A549 (cell line): ENCODE data around the gene PIR. TPM values are rescaled to one million over a fixed set of nuclear protein-coding genes. Genes with fewer than 3 reads are reported as not detected.

Experiments
- ATAC-seq, 2 experiments: fragments of 200-7000 bp in 1 of 2; fragments of >200 bp in 1 of 2; cut with Nextera tagmentation in 1 of 2; cut with Tn5 transposase in 1 of 2; 3 replicates each; pipeline versions ENCODE4 v1.8.0 to v1.9.1; 2018 to 2020; ENCODE audit warnings: mild to moderate bottlenecking in 1 of 2, moderate library complexity in 1 of 2
- CTCF ChIA-PET: fragments of 300-600 bp; sonication (Branson Sonifier 250); formaldehyde crosslinking; extraction: SDS; loops from one replicate; lab custom pipeline; 2021; ENCODE audit warnings: antibody characterized with exemption, inconsistent platforms; lab: Yijun Ruan, JAX
- POLR2A ChIA-PET: fragments of 350-600 bp; formaldehyde crosslinking; extraction: SDS; loops from one replicate; lab custom pipeline; 2021; ENCODE audit warnings: antibody characterized with exemption, inconsistent platforms; lab: Yijun Ruan, JAX
- DNase-seq, 2 experiments: peaks; one replicate each; pipeline versions ENCODE4 v3.0.0 to v3.0.0-alpha.2; 2011 to 2016; ENCODE audit warnings: low read depth in 1 of 2, low spot score in 1 of 2
- FAIRE-seq: peaks from 2 replicates; lab custom pipeline; 2011; peaks lifted over from hg19 to GRCh38; lab: Jason Lieb, UNC
- H3K27ac ChIP-seq, 2 experiments: fragments of >200 bp; sonication (Bioruptor Twin); formaldehyde crosslinking; 3 replicates each; pipeline ENCODE4 v1.5.1; 2016 to 2017
- H3K4me1 ChIP-seq: fragments of >200 bp; sonication (Bioruptor Twin); formaldehyde crosslinking; 3 replicates; pipeline ENCODE4 v1.6.1; 2016
- H3K4me2 ChIP-seq: fragments of >200 bp; sonication (Bioruptor Twin); formaldehyde crosslinking; 3 replicates; pipeline ENCODE4 v1.6.1; 2016
- H3K4me3 ChIP-seq: fragments of >200 bp; sonication (Bioruptor Twin); formaldehyde crosslinking; 3 replicates; pipeline ENCODE4 v1.5.1; 2016
- H3K9me3 ChIP-seq: fragments of >200 bp; sonication (Bioruptor Twin); formaldehyde crosslinking; 3 replicates; pipeline ENCODE4 v1.6.1; 2016
- BHLHE40 ChIP-seq: IDR thresholded peaks from 2 replicates; pipeline ENCODE4 v1.6.1; 2012; ENCODE audit warnings: low read depth, low read length, inconsistent platforms
- CEBPB ChIP-seq, 2 experiments: fragments of >200 bp in 1 of 2; sonication (Bioruptor Twin) in 1 of 2; formaldehyde crosslinking in 1 of 2; IDR thresholded peaks; 2 replicates each; pipeline ENCODE4 v1.6.1; 2012 to 2016
- CHD2 ChIP-seq: fragments of 150-350 bp; IDR thresholded peaks from 2 replicates; pipeline ENCODE4 v1.6.1; 2014; ENCODE audit warnings: low read length; ENCODE audit not compliant: partially characterized antibody
- CHD4 ChIP-seq: fragments of 200-600 bp; sonication (generic); IDR thresholded peaks from 2 replicates; pipeline ENCODE4 v1.6.1; 2016; ENCODE audit warnings: antibody characterized with exemption, mild to moderate bottlenecking, borderline replicate concordance
- CTCF ChIP-seq: fragments of >200 bp; sonication (Bioruptor Twin); formaldehyde crosslinking; IDR thresholded peaks from 3 replicates; pipeline ENCODE4 v1.5.1; 2016
- E2F6 ChIP-seq: IDR thresholded peaks from 2 replicates; pipeline ENCODE4 v1.6.1; 2012; ENCODE audit warnings: low read depth, borderline replicate concordance
- EHF ChIP-seq: fragments of 250-450 bp; sonication (Bioruptor Pico); IDR thresholded peaks from 2 replicates; pipeline ENCODE4 v1.5.0; 2020; ENCODE audit warnings: mild to moderate bottlenecking
- FOSL2 ChIP-seq, 2 experiments: fragments of 450-650 bp in 1 of 2; fragments of >200 bp in 1 of 2; sonication (Bioruptor Twin) in 1 of 2; formaldehyde crosslinking; IDR thresholded peaks; 2 replicates each; pipeline versions ENCODE4 v1.5.0 to v1.6.1; 2016 to 2020; ENCODE audit warnings: mild to moderate bottlenecking in 1 of 2, moderate library complexity in 1 of 2
- FOXS1 ChIP-seq: fragments of 250-450 bp; sonication (Bioruptor Pico); IDR thresholded peaks from 2 replicates; pipeline ENCODE4 v1.5.0; 2020; ENCODE audit warnings: mild to moderate bottlenecking, moderate library complexity
- HDAC2 ChIP-seq: fragments of 200-600 bp; sonication (generic); IDR thresholded peaks from 2 replicates; pipeline ENCODE4 v1.6.1; 2016
- HOXB13 ChIP-seq: fragments of 250-450 bp; sonication (Bioruptor Pico); IDR thresholded peaks from 2 replicates; pipeline ENCODE4 v1.5.0; 2020; ENCODE audit warnings: low read depth, mild to moderate bottlenecking, moderate library complexity
- HOXB5 ChIP-seq: fragments of 250-450 bp; sonication (Bioruptor Pico); IDR thresholded peaks from 2 replicates; pipeline ENCODE4 v1.5.0; 2020; ENCODE audit warnings: mild to moderate bottlenecking, moderate library complexity
- JUNB ChIP-seq: fragments of >200 bp; sonication (Bioruptor Twin); formaldehyde crosslinking; IDR thresholded peaks from 2 replicates; pipeline ENCODE4 v1.6.1; 2016
- NFE2L2 ChIP-seq: fragments of 150-350 bp; conservative IDR thresholded peaks from 2 replicates; pipeline ENCODE4 v1.6.1; 2014; ENCODE audit warnings: low read length
- NPAS2 ChIP-seq: fragments of 250-450 bp; sonication (Bioruptor Pico); IDR thresholded peaks from 2 replicates; pipeline ENCODE4 v1.8.0; 2022; ENCODE audit warnings: mild to moderate bottlenecking, moderate library complexity, borderline replicate concordance
- POLR2A ChIP-seq: IDR thresholded peaks from 2 replicates; pipeline ENCODE4 v1.6.1; 2012; ENCODE audit warnings: mild to moderate bottlenecking, low read length
- POLR2AphosphoS2 ChIP-seq: conservative IDR thresholded peaks from 2 replicates; pipeline ENCODE4 v1.6.1; 2012; ENCODE audit warnings: low read length, improper control_type of control experiment, inconsistent platforms
- RAD21 ChIP-seq, 2 experiments: fragments of >200 bp in 1 of 2; sonication (Bioruptor Twin) in 1 of 2; formaldehyde crosslinking in 1 of 2; IDR thresholded peaks in 1 of 2; conservative IDR thresholded peaks in 1 of 2; 2 replicates in 1 of 2; 3 replicates in 1 of 2; pipeline ENCODE4 v1.6.1; 2012 to 2018; ENCODE audit warnings: inconsistent platforms in 1 of 2
- RARB ChIP-seq: fragments of 250-450 bp; sonication (Bioruptor Pico); IDR thresholded peaks from 2 replicates; pipeline ENCODE4 v1.8.0; 2021; ENCODE audit warnings: mild to moderate bottlenecking, moderate library complexity
- RFX5 ChIP-seq: fragments of 450-650 bp; IDR thresholded peaks from 2 replicates; pipeline ENCODE4 v1.7.1; 2014; ENCODE audit warnings: antibody characterized with exemption, mild to moderate bottlenecking, moderate library complexity
- SMC3 ChIP-seq: fragments of >200 bp; sonication (Bioruptor Twin); formaldehyde crosslinking; IDR thresholded peaks from 3 replicates; pipeline ENCODE4 v1.6.1; 2018; ENCODE audit warnings: inconsistent platforms
- TP53 ChIP-seq: fragments of 250-450 bp; sonication (Bioruptor Pico); IDR thresholded peaks from 2 replicates; pipeline ENCODE4 v1.5.0; 2021; ENCODE audit warnings: mild to moderate bottlenecking, moderate library complexity
- ZC3H11A ChIP-seq: fragments of 450-650 bp; IDR thresholded peaks from 2 replicates; pipeline ENCODE4 v1.6.1; 2014; ENCODE audit warnings: antibody characterized with exemption, mild to moderate bottlenecking
- ZFP36 ChIP-seq: fragments of 450-650 bp; IDR thresholded peaks from 2 replicates; pipeline ENCODE4 v1.6.1; 2014; ENCODE audit warnings: borderline replicate concordance; ENCODE audit not compliant: partially characterized antibody
- ZNF302 ChIP-seq: fragments of 250-450 bp; sonication (Bioruptor Pico); IDR thresholded peaks from 2 replicates; pipeline ENCODE4 v1.9.0; 2021; ENCODE audit warnings: inconsistent platforms, mild to moderate bottlenecking, moderate library complexity
- WGBS: methylation state at CpG from one replicate; pipeline ENCODE4 v1.1.6; 2017; ENCODE audit errors: missing lambda C conversion rate; 5-methylcytosine and 5-hydroxymethylcytosine counted together
- polyA plus RNA-seq, 4 experiments: library from polyadenylated mRNA; depleted of rRNA in 3 of 4; stranded (reverse); fragments of >200 nt; fragmentation: RNase III in 1 of 4; extraction: RNeasy Plus Mini Kit Qiagen cat#74134 plus additional on column Dnase treatment in 1 of 4; gene quantifications; 2 replicates in 3 of 4; 3 replicates in 1 of 4; pipeline ENCODE4 v1.2.3, GENCODE V29; 2011 to 2017

PIR gene
- polyA plus RNA-seq, 2 of the 4 experiments (the other 2 are of a cell fraction), result 62.7 to 120 TPM

GRCh38 chrX:15500497-15500966, 7.4 kb upstream of the PIR start, which contains the start of gene BMX (continued):
- TF ChIP-seq NFE2L2 (no peak), BHLHE40 (no peak), TP53 (CRISPR knock-in tag) (no peak), POLR2AphosphoS2 (no peak)

- POLR2A ChIA-PET, result no interaction called here
- CTCF ChIA-PET, result interaction anchor here (1.7 to 3.1 kb wide), 3 partner anchors 7 to 151 kb away, joined by 8 to 13 read pairs (median 8); partner anchors contain the start of gene PIR
- no peak for TF ChIP-seq FOSL2 (IDR thresholded peaks at IDR 0.05)
- no peak for TF ChIP-seq FOSL2 (CRISPR knock-in tag; IDR thresholded peaks at IDR 0.05)
- no peaks in the 10 kb centered on the region for H3K4me1 ChIP-seq
- FAIRE-seq (no peak), ATAC-seq (no peak), DNase-seq (no peak)
- WGBS, result 56% methylated on average over 3 of the region's 3 CpGs
- H3K4me2 ChIP-seq, result no peak overlapping the region
- no peak overlapping the region for H3K27ac ChIP-seq
- H3K9me3 ChIP-seq, result no peaks in the 10 kb centered on the region
- no peak overlapping the region for H3K4me3 ChIP-seq
Observed at GRCh38 chrX:15499976-15500375, 6.8 kb upstream of the PIR start.

- peak; percentile 56 for FAIRE-seq
- WGBS, result 70% methylated on average over 2 of the region's 2 CpGs
- H3K4me1 ChIP-seq, result peaks cover 3% of the 10 kb centered on the region; the same call in 2 of the 3 replicates
- TF ChIP-seq HOXB5 (CRISPR knock-in tag) (no peak), POLR2AphosphoS2 (no peak), FOXS1 (no peak), JUNB (no peak), CEBPB (IDR thresholded peaks at IDR 0.05) (no peak), NPAS2 (CRISPR knock-in tag) (no peak), HOXB13 (no peak), ZC3H11A (no peak), CHD2 (no peak), ZFP36 (no peak), POLR2A (no peak), EHF (CRISPR knock-in tag) (no peak), CTCF (no peak), ZNF302 (CRISPR knock-in tag) (no peak), E2F6 (no peak), RFX5 (no peak), HDAC2 (no peak), RARB (CRISPR knock-in tag) (no peak)
- TF ChIP-seq, all 56 proteins: peak for 0
- Histone ChIP-seq H3K27ac (no peak overlapping the region), H3K4me3 (no peak overlapping the region), H3K9me3 (no peaks in the 10 kb centered on the region), H3K4me2 (no peak overlapping the region)
- ATAC-seq (no peak), DNase-seq (no peak)
- CTCF ChIA-PET, result interaction anchor here (0.6 to 1.7 kb wide), 6 partner anchors 8 to 90 kb away, joined by 3 to 4 read pairs (median 3); no protein-coding TSS in a partner anchor
- POLR2A ChIA-PET, result no interaction called here
Observed at GRCh38 chrX:15498741-15499140, 5.6 kb upstream of the PIR start.

- Histone ChIP-seq H3K4me2 (peak overlapping the region; percentile 35; the same call in 2 of the 3 replicates), H3K4me1 (peaks cover 5% of the 10 kb centered on the region; the same call in 2 of the 3 replicates), H3K27ac (no peak overlapping the region), H3K4me3 (no peak overlapping the region), H3K9me3 (no peaks in the 10 kb centered on the region)
- ChIA-PET CTCF (interaction anchor here (0.6 to 1.7 kb wide), 6 partner anchors 9 to 91 kb away, joined by 3 to 4 read pairs (median 3); no protein-coding TSS in a partner anchor), POLR2A (no interaction called here)
- ATAC-seq (peak; percentile 53 to 59; a peak in 4 of 6 replicates), DNase-seq (peak; percentile 50 to 68), FAIRE-seq (peak; percentile 92)
- 4% methylated on average over 4 of the region's 4 CpGs for WGBS
- peak; percentile 61 for TF ChIP-seq CTCF
- TF ChIP-seq CHD4, result no peak
- TF ChIP-seq RAD21 (conservative IDR thresholded peaks at IDR 0.05 in 1 of 2, IDR thresholded peaks at IDR 0.05 in 1 of 2), result peak; percentile 63 to 73
- peak; percentile 41 for TF ChIP-seq SMC3
Observed at GRCh38 chrX:15497865-15498264, 4.7 kb upstream of the PIR start.
